Neural progenitor cell (in vitro differentiated cells): ENCODE results near the gene PROX2. TPM values are rescaled to one million over a fixed set of nuclear protein-coding genes. Genes with fewer than 3 reads are reported as not detected.

Experiments
- DNase-seq: peaks from one replicate; pipeline ENCODE4 v3.0.0-alpha.2; 2016; ENCODE audit warnings: low spot score
- H2AFZ ChIP-seq: fragments of 200-600 bp; sonication (generic); replicated peaks from 2 replicates; pipeline ENCODE4 v1.6.1; 2016; ENCODE audit warnings: antibody characterized with exemption
- H3F3A ChIP-seq: fragments of 200-600 bp; sonication (generic); 2 replicates; pipeline ENCODE4 v1.6.1; 2016; ENCODE audit warnings: antibody characterized with exemption, low read depth
- H3K27ac ChIP-seq: fragments of 200-600 bp; sonication (generic); 2 replicates; pipeline ENCODE4 v1.5.1; 2016; ENCODE audit warnings: mild to moderate bottlenecking
- H3K27me3 ChIP-seq: fragments of 200-600 bp; sonication (generic); 2 replicates; pipeline ENCODE4 v1.6.1; 2016; ENCODE audit warnings: mild to moderate bottlenecking, moderate library complexity
- H3K36me3 ChIP-seq: fragments of 200-600 bp; sonication (generic); 2 replicates; pipeline ENCODE4 v1.5.1; 2016
- H3K4me1 ChIP-seq: fragments of 200-600 bp; sonication (generic); 2 replicates; pipeline ENCODE4 v1.6.1; 2016; ENCODE audit warnings: mixed run types
- H3K4me2 ChIP-seq: fragments of 200-600 bp; sonication (generic); 2 replicates; pipeline ENCODE4 v1.6.1; 2016
- H3K4me3 ChIP-seq: fragments of 200-600 bp; sonication (generic); 2 replicates; pipeline ENCODE4 v1.5.1; 2016
- H3K79me2 ChIP-seq: fragments of 200-600 bp; sonication (generic); 2 replicates; pipeline ENCODE4 v1.6.1; 2016; ENCODE audit warnings: low read depth
- H3K9ac ChIP-seq: fragments of 200-600 bp; sonication (generic); 2 replicates; pipeline ENCODE4 v1.6.1; 2016
- H3K9me3 ChIP-seq: fragments of 200-600 bp; sonication (generic); 2 replicates; pipeline ENCODE4 v1.5.1; 2016; ENCODE audit warnings: low read depth
- H4K20me1 ChIP-seq: fragments of 200-600 bp; sonication (generic); 2 replicates; pipeline ENCODE4 v1.6.1; 2016; ENCODE audit warnings: low read depth
- H3K27ac Mint-ChIP-seq: 3 replicates; pipeline ENCODE4 v1.8.0; 2021; ENCODE audit warnings: mixed read lengths
- H3K27me3 Mint-ChIP-seq: 2 replicates; pipeline ENCODE4 v1.8.0; 2022; ENCODE audit warnings: low read depth, mild to moderate bottlenecking, inconsistent platforms, moderate library complexity, mixed read lengths; ENCODE audit not compliant: insufficient read depth
- H3K36me3 Mint-ChIP-seq: 3 replicates; pipeline ENCODE4 v1.8.0; 2021; ENCODE audit warnings: mixed read lengths
- H3K4me1 Mint-ChIP-seq: 3 replicates; pipeline ENCODE4 v1.8.0; 2021; ENCODE audit warnings: mixed read lengths
- H3K4me3 Mint-ChIP-seq: 3 replicates; pipeline ENCODE4 v1.8.0; 2021; ENCODE audit warnings: mild to moderate bottlenecking, moderate library complexity, mixed read lengths
- H3K9me3 Mint-ChIP-seq: 3 replicates; pipeline ENCODE4 v1.8.0; 2020; ENCODE audit warnings: mixed read lengths
- EZH2 ChIP-seq: fragments of 200-600 bp; sonication (generic); IDR thresholded peaks from 2 replicates; pipeline ENCODE4 v1.6.1; 2017; ENCODE audit warnings: antibody characterized with exemption, mild to moderate bottlenecking, moderate library complexity
- EZH2phosphoT487 ChIP-seq: fragments of 200-600 bp; sonication (generic); IDR thresholded peaks from 2 replicates; pipeline ENCODE4 v1.6.1; 2017; ENCODE audit warnings: antibody characterized with exemption
- total RNA-seq: library from RNA; depleted of rRNA; stranded (reverse); fragments of >200 nt; gene quantifications from 2 replicates; pipeline ENCODE4 v1.2.3, GENCODE V29; 2015; ENCODE audit warnings: low replicate concordance
- TF ChIP-seq, protein P1 (sequence below): fragments of 200-600 bp; sonication (generic); IDR thresholded peaks from 2 replicates; pipeline ENCODE4 v1.5.1; 2017; ENCODE audit warnings: antibody characterized with exemption, mild to moderate bottlenecking

PROX2 gene
- total RNA-seq, 1 donor from 2014 or later = not detected

GRCh38 chr14:74866708-74867389, 9.1 kb downstream of the PROX2 start:
- Histone ChIP-seq H3K36me3 (no peaks in the 10 kb centered on the region), H4K20me1 (no peaks in the 10 kb centered on the region), H3K27ac (no peak overlapping the region), H2AFZ (no peak overlapping the region), H3F3A (no peaks in the 10 kb centered on the region), H3K4me2 (no peak overlapping the region), H3K4me3 (no peak overlapping the region), H3K9me3 (no peaks in the 10 kb centered on the region), H3K27me3 (no peaks in the 10 kb centered on the region), H3K9ac (no peak overlapping the region), H3K4me1 (no peaks in the 10 kb centered on the region), H3K79me2 (no peaks in the 10 kb centered on the region)
- TF ChIP-seq EZH2 = no peak
- TF ChIP-seq EZH2phosphoT487 = no peak
- TF ChIP-seq, protein P1, sequence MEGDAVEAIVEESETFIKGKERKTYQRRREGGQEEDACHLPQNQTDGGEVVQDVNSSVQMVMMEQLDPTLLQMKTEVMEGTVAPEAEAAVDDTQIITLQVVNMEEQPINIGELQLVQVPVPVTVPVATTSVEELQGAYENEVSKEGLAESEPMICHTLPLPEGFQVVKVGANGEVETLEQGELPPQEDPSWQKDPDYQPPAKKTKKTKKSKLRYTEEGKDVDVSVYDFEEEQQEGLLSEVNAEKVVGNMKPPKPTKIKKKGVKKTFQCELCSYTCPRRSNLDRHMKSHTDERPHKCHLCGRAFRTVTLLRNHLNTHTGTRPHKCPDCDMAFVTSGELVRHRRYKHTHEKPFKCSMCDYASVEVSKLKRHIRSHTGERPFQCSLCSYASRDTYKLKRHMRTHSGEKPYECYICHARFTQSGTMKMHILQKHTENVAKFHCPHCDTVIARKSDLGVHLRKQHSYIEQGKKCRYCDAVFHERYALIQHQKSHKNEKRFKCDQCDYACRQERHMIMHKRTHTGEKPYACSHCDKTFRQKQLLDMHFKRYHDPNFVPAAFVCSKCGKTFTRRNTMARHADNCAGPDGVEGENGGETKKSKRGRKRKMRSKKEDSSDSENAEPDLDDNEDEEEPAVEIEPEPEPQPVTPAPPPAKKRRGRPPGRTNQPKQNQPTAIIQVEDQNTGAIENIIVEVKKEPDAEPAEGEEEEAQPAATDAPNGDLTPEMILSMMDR = no peak
- Mint-ChIP-seq H3K36me3 (no peaks in the 10 kb centered on the region), H3K27me3 (peaks cover 7% of the 10 kb centered on the region), H3K9me3 (no peaks in the 10 kb centered on the region), H3K4me1 (no peaks in the 10 kb centered on the region), H3K4me3 (no peak overlapping the region), H3K27ac (no peak overlapping the region)
- no peak for DNase-seq

GRCh38 chr14:74865156-74865555, 10.8 kb downstream of the PROX2 start:
- H3K4me1 ChIP-seq = no peaks in the 10 kb centered on the region
- no peaks in the 10 kb centered on the region for H3K79me2 ChIP-seq
- no peak for DNase-seq
- H3K4me2 ChIP-seq = no peak overlapping the region
- no peaks in the 10 kb centered on the region for H3K36me3 ChIP-seq
- Mint-ChIP-seq H3K36me3 (no peaks in the 10 kb centered on the region), H3K27me3 (peaks cover 7% of the 10 kb centered on the region), H3K27ac (no peak overlapping the region), H3K9me3 (no peaks in the 10 kb centered on the region), H3K4me1 (no peaks in the 10 kb centered on the region), H3K4me3 (no peak overlapping the region)
- no peak overlapping the region for H3K27ac ChIP-seq
- no peaks in the 10 kb centered on the region for H4K20me1 ChIP-seq
- no peak overlapping the region for H2AFZ ChIP-seq
- H3K4me3 ChIP-seq = no peak overlapping the region
- H3K9ac ChIP-seq = no peak overlapping the region
- H3K9me3 ChIP-seq = no peaks in the 10 kb centered on the region
- no peaks in the 10 kb centered on the region for H3K27me3 ChIP-seq
- TF ChIP-seq EZH2phosphoT487 = no peak
- no peak for TF ChIP-seq EZH2
- TF ChIP-seq, protein P1 = no peak
- H3F3A ChIP-seq = no peaks in the 10 kb centered on the region

DNA sequence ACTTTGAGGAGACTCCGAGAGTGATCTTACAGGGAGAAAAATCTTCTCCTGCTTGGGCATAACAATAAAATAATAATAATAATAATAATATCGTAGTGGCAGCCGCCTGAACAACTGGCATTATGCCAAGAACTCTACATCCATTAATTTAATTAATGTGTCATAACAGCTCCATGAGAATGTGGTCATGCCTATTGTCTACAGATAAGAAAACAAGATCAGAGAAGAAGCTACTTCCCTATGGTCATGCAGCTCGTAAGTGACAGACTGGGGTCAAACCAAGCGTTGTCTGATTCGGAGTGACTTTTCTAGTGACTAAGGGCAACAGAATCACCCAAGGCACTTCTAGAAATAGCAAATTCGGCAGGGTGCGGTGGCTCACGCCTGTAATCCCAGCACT, 11.7 kb downstream of the PROX2 start:
- Histone ChIP-seq H3K27me3 (no peaks in the 10 kb centered on the region), H3K36me3 (no peaks in the 10 kb centered on the region), H3F3A (no peaks in the 10 kb centered on the region), H3K4me1 (no peaks in the 10 kb centered on the region), H3K9ac (no peak overlapping the region), H4K20me1 (no peaks in the 10 kb centered on the region), H2AFZ (no peak overlapping the region), H3K4me3 (no peak overlapping the region), H3K27ac (no peak overlapping the region), H3K79me2 (no peaks in the 10 kb centered on the region), H3K9me3 (no peaks in the 10 kb centered on the region), H3K4me2 (no peak overlapping the region)
- TF ChIP-seq EZH2 (no peak), EZH2phosphoT487 (no peak)
- TF ChIP-seq, protein P1 = no peak
- Mint-ChIP-seq H3K27me3 (peaks cover 7% of the 10 kb centered on the region), H3K4me3 (no peak overlapping the region), H3K27ac (no peak overlapping the region), H3K36me3 (no peaks in the 10 kb centered on the region), H3K4me1 (no peaks in the 10 kb centered on the region), H3K9me3 (no peaks in the 10 kb centered on the region)
- DNase-seq = no peak
